HL-60 (cell line): ENCODE data around the gene FAM107B.

Source experiments
- REST ChIP-seq: IDR thresholded peaks from 2 replicates; pipeline ENCODE4 v1.6.1; 2012; ENCODE audit warnings: low read depth; ENCODE audit not compliant: insufficient replicate concordance
- TF ChIP-seq, protein P1 (sequence below): IDR thresholded peaks from one replicate; pipeline ENCODE4 v1.5.1; 2011; ENCODE audit warnings: low read length, control low read depth, inconsistent platforms; ENCODE audit not compliant: insufficient read depth

GRCh38 chr10:14566498-14566897 is 208.2 kb downstream of the FAM107B start:
- TF ChIP-seq, protein P1, sequence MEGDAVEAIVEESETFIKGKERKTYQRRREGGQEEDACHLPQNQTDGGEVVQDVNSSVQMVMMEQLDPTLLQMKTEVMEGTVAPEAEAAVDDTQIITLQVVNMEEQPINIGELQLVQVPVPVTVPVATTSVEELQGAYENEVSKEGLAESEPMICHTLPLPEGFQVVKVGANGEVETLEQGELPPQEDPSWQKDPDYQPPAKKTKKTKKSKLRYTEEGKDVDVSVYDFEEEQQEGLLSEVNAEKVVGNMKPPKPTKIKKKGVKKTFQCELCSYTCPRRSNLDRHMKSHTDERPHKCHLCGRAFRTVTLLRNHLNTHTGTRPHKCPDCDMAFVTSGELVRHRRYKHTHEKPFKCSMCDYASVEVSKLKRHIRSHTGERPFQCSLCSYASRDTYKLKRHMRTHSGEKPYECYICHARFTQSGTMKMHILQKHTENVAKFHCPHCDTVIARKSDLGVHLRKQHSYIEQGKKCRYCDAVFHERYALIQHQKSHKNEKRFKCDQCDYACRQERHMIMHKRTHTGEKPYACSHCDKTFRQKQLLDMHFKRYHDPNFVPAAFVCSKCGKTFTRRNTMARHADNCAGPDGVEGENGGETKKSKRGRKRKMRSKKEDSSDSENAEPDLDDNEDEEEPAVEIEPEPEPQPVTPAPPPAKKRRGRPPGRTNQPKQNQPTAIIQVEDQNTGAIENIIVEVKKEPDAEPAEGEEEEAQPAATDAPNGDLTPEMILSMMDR = no peak
- no peak for TF ChIP-seq REST
